GM12878 (cell line): ENCODE data around the gene ANKRD60. TPM values are rescaled to one million over a fixed set of nuclear protein-coding genes. Genes with fewer than 3 reads are reported as not detected.

Experiments
- CBFB ChIP-seq: IDR thresholded peaks from 2 replicates; pipeline ENCODE4 v1.6.1; 2016; ENCODE audit warnings: antibody characterized with exemption, low read depth
- CREM ChIP-seq: IDR thresholded peaks from 2 replicates; pipeline ENCODE4 v1.6.1; 2014; ENCODE audit warnings: antibody characterized with exemption, low read depth
- DPF2 ChIP-seq: fragments of 450-650 bp; IDR thresholded peaks from 2 replicates; pipeline ENCODE4 v1.6.1; 2017; ENCODE audit warnings: mild to moderate bottlenecking
- E4F1 ChIP-seq: fragments of 450-650 bp; IDR thresholded peaks from 2 replicates; pipeline ENCODE4 v1.6.1; 2018; ENCODE audit warnings: borderline replicate concordance, mild to moderate bottlenecking; ENCODE audit not compliant: partially characterized antibody
- FOXK2 ChIP-seq: fragments of 450-650 bp; IDR thresholded peaks from 2 replicates; pipeline ENCODE4 v1.6.1; 2017; ENCODE audit warnings: mild to moderate bottlenecking, moderate library complexity
- GATAD2B ChIP-seq: fragments of 450-650 bp; conservative IDR thresholded peaks from 2 replicates; pipeline ENCODE4 v1.6.1; 2017; ENCODE audit warnings: low read depth, mild to moderate bottlenecking, moderate library complexity
- JUNB ChIP-seq: IDR thresholded peaks from 2 replicates; pipeline ENCODE4 v1.6.1; 2016; ENCODE audit warnings: antibody characterized with exemption, mild to moderate bottlenecking
- MEF2A ChIP-seq: IDR thresholded peaks from 2 replicates; pipeline ENCODE4 v1.6.1; 2011; ENCODE audit warnings: low read depth, mild to moderate bottlenecking, low read length, moderate library complexity; ENCODE audit not compliant: insufficient read depth
- MEF2B ChIP-seq: fragments of 450-650 bp; IDR thresholded peaks from 2 replicates; pipeline ENCODE4 v1.6.1; 2018; ENCODE audit warnings: mild to moderate bottlenecking, moderate library complexity; ENCODE audit not compliant: partially characterized antibody, poor library complexity, severe bottlenecking
- NFYA ChIP-seq: IDR thresholded peaks from 2 replicates; pipeline ENCODE4 v1.6.1; 2011; ENCODE audit warnings: low read depth, mild to moderate bottlenecking, low read length, improper control_type of control experiment, borderline replicate concordance
- RELA ChIP-seq: fragments of 450-650 bp; IDR thresholded peaks from 2 replicates; pipeline ENCODE4 v1.8.0; 2014; ENCODE audit warnings: borderline replicate concordance; ENCODE audit not compliant: partially characterized antibody
- SKIL ChIP-seq: fragments of 450-650 bp; IDR thresholded peaks from 2 replicates; pipeline ENCODE4 v1.6.1; 2017; ENCODE audit warnings: mild to moderate bottlenecking, low read depth, inconsistent platforms; ENCODE audit not compliant: poor library complexity, severe bottlenecking
- SMC3 ChIP-seq: IDR thresholded peaks from 2 replicates; pipeline ENCODE4 v1.6.1; 2011; ENCODE audit warnings: low read length, improper control_type of control experiment, borderline replicate concordance
- SREBF2 ChIP-seq: IDR thresholded peaks from 2 replicates; pipeline ENCODE4 v1.6.1; 2012; ENCODE audit warnings: mild to moderate bottlenecking, low read length
- ZBTB4 ChIP-seq: fragments of 450-650 bp; formaldehyde crosslinking; IDR thresholded peaks from 2 replicates; pipeline ENCODE4 v1.4.0; 2022; ENCODE audit warnings: mild to moderate bottlenecking, moderate library complexity
- ZBTB40 ChIP-seq: fragments of 450-650 bp; IDR thresholded peaks from 2 replicates; pipeline ENCODE4 v1.6.1; 2016; ENCODE audit warnings: mild to moderate bottlenecking, moderate library complexity, borderline replicate concordance
- ZNF207 ChIP-seq: fragments of 450-650 bp; IDR thresholded peaks from 2 replicates; pipeline ENCODE4 v1.6.1; 2014; ENCODE audit warnings: antibody characterized with exemption, mild to moderate bottlenecking, borderline replicate concordance
- ZNF24 ChIP-seq: fragments of 450-650 bp; IDR thresholded peaks from 2 replicates; pipeline ENCODE4 v1.6.1; 2017; ENCODE audit warnings: antibody characterized with exemption, mild to moderate bottlenecking
- ZSCAN29 ChIP-seq: fragments of 450-650 bp; IDR thresholded peaks from 2 replicates; pipeline ENCODE4 v1.6.1; 2017; ENCODE audit warnings: mild to moderate bottlenecking, moderate library complexity
- polyA plus RNA-seq, 11 experiments: library from polyadenylated mRNA; depleted of rRNA in 4 of 11; unstranded in 6 of 11; stranded (reverse) in 5 of 11; fragments of >200 nt; fragmentation: Nextera tagmentation in 4 of 11; fragmentation: Illumina TruSeq in 1 of 11; extraction: Ambion mirVana in 4 of 11; extraction: Trizol in 1 of 11; gene quantifications; 1 replicate in 1 of 11; 2 replicates in 10 of 11; pipeline versions ENCODE4 v1.2.1 to v1.2.3, GENCODE V29; 2011 to 2016; ENCODE audit warnings: inconsistent platforms in 2 of 11, missing spikeins in 2 of 11, low read depth in 1 of 11
- total RNA-seq, 4 experiments: library from RNA; depleted of rRNA in 3 of 4; stranded (reverse); fragments of >200 nt in 3 of 4; fragmentation: Illumina TruSeq in 1 of 4; extraction: Trizol in 1 of 4; gene quantifications; 2 replicates each; pipeline versions ENCODE4 v1.2.1 to v1.2.3, GENCODE V29; 2013 to 2021

ANKRD60 gene
- total and polyA plus RNA-seq, 10 of the 15 experiments (the other 5 are each of a cell fraction or from before 2014, with no cell fraction given) = not detected

- TF ChIP-seq ZNF24 = no peak
- TF ChIP-seq ZBTB40 = no peak
- no peak for TF ChIP-seq NFYA
- no peak for TF ChIP-seq ZBTB4 (CRISPR knock-in tag)
- no peak for TF ChIP-seq SKIL
- TF ChIP-seq GATAD2B = no peak
- no peak for TF ChIP-seq MEF2A
- TF ChIP-seq E4F1 = no peak
- no peak for TF ChIP-seq ZNF207
- peak; percentile 75 for TF ChIP-seq SMC3
- TF ChIP-seq RELA = peak; percentile 27
- no peak for TF ChIP-seq ZSCAN29
- no peak for TF ChIP-seq JUNB
- no peak for TF ChIP-seq MEF2B
- TF ChIP-seq CREM = no peak; the same call in 1 of the 2 replicates
- TF ChIP-seq SREBF2 = no peak
- TF ChIP-seq CBFB = no peak
- TF ChIP-seq FOXK2 = no peak
- TF ChIP-seq DPF2 = 0 out of 2 replicates have a peak, but pooled peaks have one; percentile 19
These were observed 8.3 kb upstream of the ANKRD60 start (continued) for GRCh38 chr20:58236612-58237317.
